Measurements from ENCODE around the gene CAT.

Gene CAT

DNA sequence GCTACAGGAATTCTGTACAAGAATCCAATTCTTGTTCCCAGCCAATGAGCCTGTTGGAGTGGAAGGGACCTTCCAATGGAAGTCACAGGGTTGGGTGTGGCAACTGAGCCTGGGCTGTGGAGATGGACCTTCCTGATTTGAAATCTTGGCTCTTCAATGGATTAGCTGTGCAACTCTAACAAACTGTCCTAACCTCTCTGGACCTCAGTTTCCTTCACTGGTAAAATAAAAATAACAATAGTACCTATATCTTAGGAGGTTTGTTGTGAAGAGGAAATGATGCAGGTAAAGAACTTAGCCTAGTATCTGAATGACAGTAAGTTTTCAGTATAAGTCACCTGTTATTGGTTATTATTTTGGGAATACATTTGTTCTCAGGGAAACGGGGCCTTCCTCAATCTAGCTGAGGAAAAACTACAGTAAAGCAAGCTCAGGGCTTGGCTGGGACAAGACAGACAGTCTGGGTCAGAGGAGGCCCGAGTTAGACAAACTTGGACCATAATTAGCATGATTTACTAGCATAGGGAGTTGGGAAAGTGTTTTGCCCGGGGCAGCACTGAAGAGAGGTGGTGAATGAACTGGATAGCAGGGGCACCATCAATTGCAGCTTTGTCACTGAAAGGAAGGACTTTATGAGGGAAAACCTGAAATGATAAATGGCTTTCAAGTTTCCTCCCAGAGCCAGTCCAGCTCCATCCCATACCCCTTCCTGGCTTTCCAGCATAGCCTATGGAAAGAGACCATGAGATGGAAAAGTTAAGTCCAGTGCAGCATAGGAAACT, 61.2 kb downstream of the CAT start:
- no peak for DNase-seq

DNA sequence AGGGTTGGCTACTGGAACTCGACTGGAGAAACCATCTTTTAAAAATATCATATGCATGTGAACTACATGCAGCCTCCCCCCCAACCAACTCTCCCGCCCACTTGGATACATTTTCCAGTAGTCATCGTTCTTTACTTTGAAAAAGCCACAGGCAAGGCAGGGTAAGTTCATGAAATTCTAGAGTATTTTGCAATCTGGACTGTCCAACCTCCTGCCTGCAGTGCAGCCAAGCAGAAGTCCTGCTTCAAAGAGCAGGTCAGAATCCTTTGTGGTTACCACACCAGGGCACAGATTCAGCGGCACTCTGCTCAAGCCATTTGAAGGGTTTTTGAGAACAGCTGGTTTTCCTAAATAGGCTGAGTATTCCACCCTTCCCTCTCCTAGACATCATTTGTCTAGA, 62.8 kb downstream of the CAT start:
- no peak for DNase-seq

DNA sequence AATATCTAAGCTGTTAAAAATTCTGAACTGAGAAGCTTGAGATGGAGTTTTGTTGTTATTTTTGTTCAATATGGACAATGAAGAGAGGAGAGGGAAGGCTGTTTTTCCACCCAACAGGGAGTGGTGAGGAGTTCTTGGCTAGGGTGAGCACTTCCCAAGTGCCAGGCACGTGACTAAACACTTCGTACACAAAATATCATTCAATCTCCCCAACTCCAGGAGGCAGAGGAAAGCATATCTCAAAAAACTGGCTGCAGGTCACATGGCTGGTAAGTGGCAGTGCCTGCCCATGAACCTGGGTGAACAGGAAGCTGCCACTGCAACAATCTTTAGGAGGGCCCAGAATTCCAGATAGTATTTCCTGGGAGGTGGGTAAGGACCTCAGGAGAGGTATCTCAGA, 63.2 kb downstream of the CAT start:
- no peak for DNase-seq

DNA sequence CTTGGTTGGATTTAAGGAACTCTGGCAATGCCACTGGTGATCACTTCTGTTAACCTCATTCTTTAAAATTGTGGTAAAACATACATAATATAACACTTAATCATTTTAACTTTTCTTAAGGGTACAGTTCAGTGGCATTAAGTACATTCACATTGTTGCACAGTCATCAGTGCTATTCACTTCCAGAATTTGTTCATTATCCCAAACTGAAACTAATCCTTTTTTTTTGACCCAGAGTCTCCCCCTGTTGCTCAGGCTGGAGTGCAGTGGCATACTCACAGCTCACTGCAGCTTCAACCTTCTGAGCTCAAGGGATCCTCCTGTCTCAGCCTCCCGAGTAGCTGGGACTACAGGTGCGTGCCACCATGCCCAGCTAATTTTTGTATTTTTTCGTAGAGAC, 64.2 kb downstream of the CAT start:
- DNase-seq, result no peak

DNA sequence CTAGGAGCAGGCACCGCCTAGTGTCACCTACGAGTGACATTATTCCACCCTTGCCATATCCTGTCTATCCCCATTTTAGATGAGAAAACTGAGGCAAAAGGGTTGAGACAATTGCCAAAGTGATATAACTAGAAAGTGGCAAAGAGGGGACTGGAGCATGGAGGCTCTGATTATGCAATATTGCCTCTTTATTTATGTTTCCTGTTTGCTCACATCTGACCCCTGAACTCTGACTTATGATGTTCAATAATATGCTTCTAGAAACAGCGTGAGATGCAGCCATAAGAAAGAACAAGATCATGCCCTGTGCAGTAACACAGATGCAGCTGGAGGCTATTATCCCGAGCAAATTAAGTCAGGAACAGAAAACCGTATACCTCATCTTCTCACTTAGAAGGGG, 67.1 kb downstream of the CAT start:
- DNase-seq, result no peak

DNA sequence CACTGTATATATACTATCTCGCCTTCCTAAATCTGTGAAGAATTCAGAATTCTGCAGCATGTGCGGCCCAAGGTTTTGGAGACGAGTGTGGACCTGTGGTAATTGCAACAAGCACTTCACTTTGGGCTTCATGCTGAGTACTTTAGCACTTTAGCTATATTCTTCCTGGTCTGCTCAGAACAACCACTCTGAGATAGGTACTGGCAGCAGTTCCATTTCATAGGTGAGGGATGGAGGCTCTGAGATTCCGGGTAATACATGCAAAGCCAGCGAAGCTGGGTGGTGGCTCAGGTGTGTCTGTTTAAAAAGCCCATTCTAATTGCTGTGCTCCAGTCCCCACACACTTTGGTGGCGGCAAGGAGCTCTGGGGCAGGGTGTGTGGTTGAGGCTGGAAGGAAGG, 68.4 kb downstream of the CAT start:
- no peak for DNase-seq

DNA sequence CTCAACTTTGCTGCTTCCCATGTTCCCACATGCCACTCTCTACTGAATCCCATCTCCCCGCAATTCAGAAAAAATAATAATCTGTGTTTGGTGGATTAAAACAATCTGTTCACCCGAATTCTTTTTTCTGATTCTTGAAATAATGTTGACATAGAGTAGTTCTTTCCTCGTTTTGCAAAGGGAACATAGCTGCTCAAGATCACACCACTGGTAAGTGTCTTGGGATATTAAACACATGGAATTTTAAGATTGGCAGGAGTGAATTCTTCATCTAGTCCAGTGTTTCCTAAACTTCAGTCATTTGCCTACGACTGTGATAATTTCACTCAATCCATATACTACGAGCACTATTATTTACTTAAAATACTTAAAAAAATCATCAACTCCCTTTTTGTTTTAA, 68.9 kb downstream of the CAT start:
- DNase-seq, result no peak

DNA sequence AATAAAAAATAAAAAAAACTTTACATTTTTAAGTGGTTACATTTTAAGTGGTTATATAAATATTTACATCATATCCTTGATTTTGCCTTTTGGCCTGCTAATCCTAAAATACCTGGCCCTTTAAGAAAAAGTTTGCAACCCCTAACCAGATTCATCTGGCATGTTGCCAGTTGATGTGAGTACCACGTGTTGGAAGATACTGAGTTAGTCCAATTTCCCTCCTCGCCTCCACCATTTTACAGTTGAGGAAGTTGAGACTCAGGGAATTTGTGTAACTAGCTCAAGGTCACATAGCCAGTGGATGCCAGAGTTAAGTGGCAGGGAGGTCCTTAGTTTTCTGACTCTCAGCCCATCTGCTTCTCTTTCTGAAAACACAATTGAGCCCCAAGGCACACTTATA, 69.8 kb downstream of the CAT start:
- no peak for DNase-seq

DNA sequence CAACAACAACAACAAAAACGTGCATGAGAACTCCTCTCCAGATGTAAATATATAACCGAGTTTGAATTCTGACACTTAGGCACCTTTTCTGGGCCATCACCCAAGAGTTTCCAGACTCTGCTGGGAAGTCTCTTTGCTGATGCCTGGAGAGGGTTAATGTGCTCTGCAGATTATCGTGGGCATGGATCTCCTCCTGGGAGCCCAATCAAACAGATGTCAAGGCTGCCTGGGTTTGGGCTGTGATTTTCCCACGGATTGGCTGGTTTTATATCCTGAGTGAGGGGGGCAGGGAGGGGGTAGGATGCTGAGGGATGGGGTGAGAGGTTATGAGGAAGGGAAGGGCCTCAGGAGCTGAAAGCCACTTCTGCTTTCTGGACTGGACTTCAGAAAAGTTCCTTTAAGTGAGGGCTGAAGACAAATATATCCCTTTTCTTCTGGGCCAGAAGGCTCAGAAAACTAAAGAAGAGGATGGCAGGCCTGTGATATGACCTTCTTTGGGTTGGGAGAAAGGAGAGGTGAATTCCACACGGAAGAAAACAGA, 70.7 kb downstream of the CAT start:
- DNase-seq, result no peak

DNA sequence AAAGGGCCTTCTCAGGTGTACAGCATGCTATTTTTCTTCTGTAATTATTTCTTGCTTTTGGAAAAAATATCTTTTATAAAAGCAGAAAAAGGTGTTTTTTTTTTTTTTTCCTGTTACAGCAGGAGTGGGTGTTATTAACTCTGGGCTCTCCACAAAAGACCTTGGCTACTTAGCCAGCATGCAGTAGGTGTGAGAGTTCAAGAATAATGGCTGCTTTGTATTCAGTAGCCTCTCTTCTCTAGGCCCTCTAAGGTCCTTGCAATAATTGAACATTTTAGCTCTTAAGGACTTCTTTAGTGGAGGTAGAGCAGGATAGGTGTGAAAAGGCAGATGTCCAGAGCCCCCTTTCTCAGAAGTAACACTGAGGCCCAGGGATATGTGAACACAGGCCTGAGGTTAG, 71.5 kb downstream of the CAT start:
- DNase-seq, result no peak

DNA sequence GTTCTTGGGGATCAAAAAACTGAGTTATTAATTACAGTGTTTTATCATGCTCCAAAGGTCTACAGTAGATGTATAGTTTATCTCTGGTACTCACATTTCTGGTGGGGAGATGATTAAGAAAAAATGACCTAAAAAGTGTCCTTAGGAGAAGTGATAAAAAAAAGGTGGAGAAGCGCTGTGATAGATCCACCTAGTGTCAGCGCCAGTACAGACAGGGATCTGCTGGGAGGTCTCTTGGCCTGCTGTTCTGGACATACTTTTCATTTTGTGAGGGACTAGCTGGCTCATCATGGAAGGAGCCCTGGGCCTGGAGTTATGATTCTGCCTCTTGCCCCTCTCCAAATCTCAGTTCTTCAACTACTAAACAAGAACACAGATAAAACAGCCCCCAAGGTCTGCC, 71.9 kb downstream of the CAT start:
- no peak for DNase-seq

DNA sequence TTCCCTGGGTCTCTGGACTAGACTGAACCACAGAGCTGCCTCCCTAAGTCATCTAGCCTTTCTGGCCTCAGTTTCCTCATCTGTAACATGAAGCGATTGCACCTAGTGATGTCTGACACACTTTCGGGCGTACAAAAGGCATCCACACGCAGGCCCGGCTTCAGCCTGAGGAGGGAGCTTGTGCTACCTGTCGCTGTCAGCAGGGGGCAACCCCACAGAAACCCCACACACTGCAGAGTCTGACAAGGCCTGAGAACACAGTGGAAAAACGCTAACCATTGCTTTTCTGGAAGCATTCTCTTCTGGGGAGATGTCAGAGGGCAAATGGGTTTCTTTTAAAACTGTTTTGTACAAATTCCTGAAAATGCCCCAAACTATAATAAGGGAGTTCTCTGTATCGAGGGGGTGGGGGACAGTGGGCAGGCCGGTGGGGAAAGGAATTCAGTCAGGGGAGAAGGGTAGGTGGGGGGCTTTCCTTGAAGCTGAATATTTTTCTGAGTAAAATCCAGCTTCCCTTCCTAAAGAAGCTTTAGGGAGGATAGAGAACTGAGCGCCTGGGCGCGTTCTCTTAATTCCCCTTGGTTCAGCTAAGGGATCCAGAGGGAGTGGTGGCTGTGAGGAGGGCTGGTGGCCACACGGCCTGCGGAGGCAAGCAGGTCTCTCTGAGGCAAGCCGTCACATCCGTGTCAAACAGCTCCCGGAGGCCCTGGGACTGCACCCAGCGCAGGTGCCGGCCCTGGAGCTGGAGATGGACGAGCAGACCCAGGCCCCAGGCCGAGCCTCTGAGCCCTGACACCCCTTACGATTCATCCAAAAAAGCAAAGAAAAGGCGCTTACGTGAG, 74.3 kb downstream of the CAT start:
- peak; percentile 43 for DNase-seq

DNA sequence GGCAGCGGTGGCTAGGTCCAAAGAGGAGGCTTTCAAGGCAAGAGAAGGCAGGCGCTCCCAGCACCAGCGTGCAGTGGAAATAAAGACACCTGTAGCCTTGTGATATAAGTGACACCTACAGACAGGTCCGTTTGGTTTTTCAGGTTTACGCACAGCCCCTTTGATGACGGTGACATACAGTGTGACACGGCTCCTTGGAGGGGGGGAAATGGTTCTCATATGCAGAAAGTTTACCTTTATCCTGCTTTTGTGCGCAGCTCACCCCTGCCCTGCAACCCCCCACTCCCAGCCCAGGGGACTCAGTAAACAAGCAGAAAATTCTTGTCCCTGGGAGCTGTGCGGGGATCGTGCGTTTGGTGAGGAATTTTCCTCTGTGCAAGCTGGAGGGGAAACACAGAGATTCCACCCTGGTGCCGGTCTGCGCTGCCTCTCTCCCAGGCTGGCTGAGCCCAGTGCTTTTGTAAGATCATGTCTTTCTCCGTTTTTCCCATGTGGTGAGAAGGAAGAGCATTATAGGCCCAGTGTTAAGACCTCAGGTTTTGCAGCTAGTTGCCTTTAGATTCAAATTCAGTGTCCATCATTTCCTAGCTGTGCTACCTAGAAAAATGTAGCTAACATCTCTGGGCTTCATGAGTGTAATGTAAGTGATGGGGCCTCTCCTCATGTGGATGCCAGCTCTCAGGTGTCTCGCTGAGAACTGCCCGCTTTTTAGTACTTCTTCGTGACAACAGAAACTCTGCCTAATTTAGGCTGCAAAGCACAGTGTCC, 75.1 kb downstream of the CAT start, which contains the start of gene ELF5:
Gene ELF5, minus strand, starts transcription at position 113 of the 768 bp plus-strand sequence. CDS start 8,045 bp downstream, outside the sequence.
- DNase-seq, result no peak

DNA sequence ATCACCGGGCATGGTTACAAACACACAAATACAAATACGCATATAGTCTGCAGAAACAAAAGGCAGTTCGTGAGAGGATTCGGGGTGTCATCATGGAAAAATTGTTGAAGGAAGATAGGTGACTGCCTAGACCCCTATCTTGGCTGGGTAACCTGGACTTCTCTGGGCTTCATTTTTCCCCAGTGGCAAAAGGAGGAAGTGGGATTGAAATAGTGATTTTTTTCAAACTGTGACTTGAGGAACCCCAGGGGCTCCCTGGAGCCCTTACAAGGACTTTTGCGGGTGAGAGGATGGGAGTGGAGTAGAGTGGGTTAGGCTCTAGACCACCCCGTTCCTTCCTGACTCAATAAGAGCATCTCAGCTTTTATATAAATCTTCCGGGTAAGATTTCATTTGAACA, 75.9 kb downstream of the CAT start:
- no peak for DNase-seq

DNA sequence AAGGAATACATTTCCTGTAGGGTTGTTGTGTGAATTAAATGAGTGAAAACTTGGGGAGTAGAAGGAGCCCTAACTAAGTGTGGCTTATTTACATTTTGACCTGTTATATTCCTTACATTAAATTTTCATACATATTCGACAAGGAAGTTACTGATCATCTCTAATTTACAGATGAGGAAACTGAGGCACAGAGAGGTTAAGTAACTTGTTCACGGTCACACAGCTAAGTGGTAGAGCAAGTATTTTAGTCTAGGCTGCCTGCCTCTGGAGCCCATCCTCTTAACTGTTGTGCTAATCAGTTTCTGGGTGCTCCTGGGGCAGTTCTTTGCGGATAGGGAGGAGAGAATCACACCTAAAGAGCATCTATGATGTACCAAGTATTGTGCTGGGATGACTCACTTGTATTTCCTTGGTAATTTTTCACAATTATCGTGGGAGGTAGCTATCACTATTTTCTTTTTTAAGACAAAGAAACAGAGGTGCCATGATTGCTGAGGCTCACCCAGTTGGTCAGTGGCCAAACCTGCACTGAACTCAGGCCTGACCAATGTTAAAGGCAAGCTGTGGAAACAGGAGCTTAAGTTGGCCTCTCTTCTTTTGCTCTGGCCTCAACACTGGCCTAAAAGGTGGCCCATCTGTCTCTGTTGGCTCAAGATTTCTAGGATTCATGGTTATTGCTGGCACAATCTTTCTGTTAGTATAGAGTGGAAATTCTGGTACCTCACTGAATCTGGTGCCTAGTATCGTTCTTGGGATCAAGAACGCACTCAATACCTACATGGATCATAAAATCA, 77.7 kb downstream of the CAT start:
- no peak for DNase-seq

DNA sequence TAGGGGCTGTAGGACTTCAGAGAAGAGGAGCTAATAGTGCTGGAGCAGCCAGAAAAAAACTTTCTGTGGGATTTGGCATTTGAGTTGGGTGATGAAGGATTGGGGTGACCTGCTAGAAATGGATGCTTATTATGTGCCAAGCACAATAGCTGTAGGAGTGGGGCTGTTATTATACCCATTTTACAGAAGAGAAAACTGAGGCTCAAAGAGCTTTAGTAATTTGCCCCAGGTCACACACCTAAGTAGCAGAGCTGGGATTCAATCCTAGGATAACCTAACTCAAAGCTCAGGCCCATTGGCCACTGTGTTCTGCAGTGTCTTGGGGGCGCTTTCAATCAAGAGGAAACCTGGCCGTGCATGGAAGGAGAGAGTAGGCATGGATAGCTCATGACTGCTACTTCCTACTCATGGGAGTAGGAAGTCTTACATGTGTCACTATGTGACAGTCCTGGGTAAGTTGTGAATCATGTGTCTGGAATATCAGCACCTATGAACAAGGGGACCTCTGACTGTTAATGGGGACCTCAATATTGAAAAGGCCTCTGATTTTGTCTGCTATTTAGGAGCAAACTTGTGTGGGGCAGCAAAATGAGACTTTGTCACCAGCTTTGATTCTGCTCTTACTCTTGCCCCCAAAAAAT, 81.0 kb downstream of the CAT start:
- no peak for DNase-seq

DNA sequence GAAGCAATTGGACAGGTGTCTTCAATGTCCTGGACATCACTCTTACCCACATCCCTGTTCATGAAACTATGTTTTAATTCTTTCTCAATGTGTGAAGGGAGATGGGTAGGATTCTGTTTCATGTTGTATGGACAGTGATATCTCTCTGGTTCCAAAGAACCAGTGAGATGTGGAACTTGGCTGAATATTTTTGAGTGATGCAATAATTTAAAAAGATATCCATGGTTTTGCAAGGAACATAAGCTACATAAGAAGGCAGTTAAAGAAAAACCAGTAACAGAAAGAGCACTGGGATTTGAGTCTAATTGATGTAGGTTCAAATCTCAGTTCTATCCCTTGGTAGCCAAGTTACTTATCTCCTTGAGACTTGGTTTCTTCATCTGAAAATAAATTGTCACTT, 82.5 kb downstream of the CAT start:
- no peak for DNase-seq
